NCI-H2081 treated with DMSO at 0.1 percent for 48 hours (cell line): ENCODE data around the gene MINK1.
"Not testable (repeated sequence)": the region's sequence is repeated elsewhere in the genome, so short reads cannot be mapped to it uniquely, and the experiment has no call there.

ENCODE experiments used
- DNase-seq: peaks from one replicate; lab custom pipeline; 2025; lab: John Stamatoyannopoulos, UW

MINK1 gene

GRCh38 chr17:4899341-4900230 is 66.4 kb downstream of the MINK1 start, which contains the start of gene C17orf107:
C17orf107 (plus strand) TSS chr17:4899536; CDS start chr17:4899763, 227 bp downstream.
- DNase-seq = no peak

GRCh38 chr17:4900231-4901107 is 67.3 kb downstream of the MINK1 start:
- no peak for DNase-seq

GRCh38 chr17:4901108-4901647 is 68.0 kb downstream of the MINK1 start:
- no peak for DNase-seq

GRCh38 chr17:4901648-4902344 is 68.7 kb downstream of the MINK1 start:
- DNase-seq = no peak

GRCh38 chr17:4902540-4902939 is 69.4 kb downstream of the MINK1 start:
- DNase-seq = no peak

GRCh38 chr17:4903051-4903818 is 70.1 kb downstream of the MINK1 start, which contains the start of gene CHRNE:
CHRNE (minus strand) TSS chr17:4903098; CDS start chr17:4903063, 35 bp downstream.
- peak; percentile 10 for DNase-seq

- not testable (repeated sequence) for DNase-seq
These were observed 73.5 kb downstream of the MINK1 start for GRCh38 chr17:4906642-4907041.

GRCh38 chr17:4908301-4908700 is 75.2 kb downstream of the MINK1 start:
- no peak for DNase-seq

GRCh38 chr17:4908711-4909496 is 75.8 kb downstream of the MINK1 start:
- DNase-seq = no peak

GRCh38 chr17:4913994-4914393 is 80.9 kb downstream of the MINK1 start:
- no peak for DNase-seq

GRCh38 chr17:4914551-4914950 is 81.4 kb downstream of the MINK1 start:
- not testable (repeated sequence) for DNase-seq

- DNase-seq = no peak
These were observed 86.4 kb downstream of the MINK1 start for GRCh38 chr17:4919511-4920047.

- no peak for DNase-seq
These were observed 87.4 kb downstream of the MINK1 start for GRCh38 chr17:4920351-4921048.

GRCh38 chr17:4921320-4921719 is 88.2 kb downstream of the MINK1 start:
- DNase-seq = no peak

- not testable (repeated sequence) for DNase-seq
These were observed 93.6 kb downstream of the MINK1 start for GRCh38 chr17:4926577-4927335.

- DNase-seq = no peak
These were observed 95.7 kb downstream of the MINK1 start for GRCh38 chr17:4928881-4929280.

- no peak for DNase-seq
These were observed 98.8 kb downstream of the MINK1 start, which contains the start of gene GP1BA for GRCh38 chr17:4931963-4932362. GP1BA (plus strand) TSS chr17:4932277; CDS start chr17:4932605, 328 bp downstream.

GRCh38 chr17:4932756-4933155 is 99.6 kb downstream of the MINK1 start:
- DNase-seq = no peak
